Activated T-cell treated with anti-CD3 and anti-CD28 coated beads, Interleukin-2, amount 50 U/mL, for 4 hours (primary cell): ENCODE data around the gene PADI6. TPM values are rescaled to one million over a fixed set of nuclear protein-coding genes. Genes with fewer than 3 reads are reported as not detected.

ENCODE experiments used
- ATAC-seq, 2 donors: fragments of 200-7000 bp; cut with Tn5 transposase; one replicate each; pipeline ENCODE4 v1.10.0; 2021
- DNase-seq: peaks from one replicate; pipeline ENCODE4 v3.0.0-alpha.2; 2020
- H3K27me3 Mint-ChIP-seq: one replicate; pipeline ENCODE4 v1.8.0; 2021; ENCODE audit warnings: low read depth, mixed read lengths
- H3K36me3 Mint-ChIP-seq: one replicate; pipeline ENCODE4 v1.8.0; 2022; ENCODE audit warnings: mixed read lengths; ENCODE audit not compliant: insufficient read depth
- H3K4me1 Mint-ChIP-seq: one replicate; pipeline ENCODE4 v1.8.0; 2021; ENCODE audit warnings: low read depth, mixed read lengths
- H3K4me3 Mint-ChIP-seq: one replicate; pipeline ENCODE4 v1.8.0; 2021; ENCODE audit warnings: mild to moderate bottlenecking, moderate library complexity, mixed read lengths
- H3K9me3 Mint-ChIP-seq: one replicate; pipeline ENCODE4 v1.8.0; 2021; ENCODE audit warnings: mixed read lengths
- total RNA-seq, 3 donors: library from RNA; stranded (reverse); gene quantifications; one replicate each; pipeline ENCODE4 v1.2.1, GENCODE V29; 2021

PADI6 gene
- total RNA-seq, 3 donors from 2014 or later = not detected

DNA sequence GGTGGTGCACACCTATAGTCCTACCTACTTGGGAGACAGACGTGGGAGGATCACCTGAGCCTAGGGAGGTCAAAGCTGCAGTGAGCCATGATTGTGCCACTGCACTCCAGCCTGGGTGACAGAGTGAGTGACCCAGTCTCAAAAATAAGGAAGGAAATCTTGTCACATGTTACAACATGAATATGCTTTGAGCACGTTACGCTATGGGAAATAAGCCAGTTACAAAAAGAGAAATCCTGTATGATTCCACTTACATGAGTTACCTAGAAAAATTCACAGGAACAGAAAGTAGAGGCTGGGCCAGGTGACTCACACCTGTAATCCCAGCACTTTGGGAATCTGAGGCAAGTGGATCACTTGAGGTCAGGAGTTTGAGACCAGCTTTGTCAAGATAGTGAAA, 6.7 kb upstream of the PADI6 start:
- ATAC-seq (no peak), DNase-seq (no peak)
- Mint-ChIP-seq H3K4me1 (no peaks in the 10 kb centered on the region), H3K9me3 (no peaks in the 10 kb centered on the region), H3K27me3 (peaks cover 15% of the 10 kb centered on the region), H3K36me3 (no peaks in the 10 kb centered on the region), H3K4me3 (no peak overlapping the region)

DNA sequence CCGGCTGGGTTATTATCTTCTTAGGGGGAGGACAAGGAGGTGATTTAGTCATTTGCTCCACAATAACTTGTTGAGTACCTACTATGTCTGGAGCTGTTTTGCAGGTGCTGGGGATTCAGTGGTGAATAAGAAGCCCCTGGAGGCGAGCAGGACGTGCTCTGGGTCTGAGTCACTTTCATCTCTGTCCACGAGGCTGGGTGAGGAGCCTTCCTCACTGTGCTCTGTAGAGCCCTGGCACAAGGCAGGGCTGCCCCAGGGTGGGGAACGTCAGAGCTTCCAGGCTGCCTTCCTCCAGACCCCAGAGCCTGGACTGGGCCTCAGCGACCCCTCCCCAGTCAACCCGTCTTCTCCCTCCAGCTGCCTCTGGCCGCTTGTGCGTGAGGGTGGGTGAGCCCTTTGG, 2.5 kb upstream of the PADI6 start:
- no peaks in the 10 kb centered on the region for H3K4me1 Mint-ChIP-seq
- H3K27me3 Mint-ChIP-seq = peaks cover 8% of the 10 kb centered on the region
- H3K9me3 Mint-ChIP-seq = no peaks in the 10 kb centered on the region
- DNase-seq (no peak), ATAC-seq (no peak)
- H3K36me3 Mint-ChIP-seq = no peaks in the 10 kb centered on the region
- no peak overlapping the region for H3K4me3 Mint-ChIP-seq

DNA sequence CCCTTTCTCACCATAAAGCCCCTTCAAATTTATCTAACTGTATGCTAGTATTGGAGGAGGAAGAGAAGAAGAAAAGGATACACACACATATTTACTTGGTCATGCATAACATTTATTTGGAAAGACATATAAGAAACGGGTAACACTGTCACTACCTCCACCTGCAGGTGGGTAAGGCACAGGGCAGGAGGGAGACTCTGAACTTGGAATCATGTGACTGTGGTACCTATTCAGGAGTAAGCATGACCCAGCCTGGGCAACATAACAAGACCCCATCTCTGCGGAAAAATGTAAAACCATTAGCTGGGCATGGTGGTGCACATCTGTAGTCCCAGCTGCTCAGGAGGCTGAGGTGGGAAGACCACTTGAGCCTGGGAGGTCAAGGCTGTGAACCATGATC, 1.4 kb upstream of the PADI6 start:
- Mint-ChIP-seq H3K9me3 (no peaks in the 10 kb centered on the region), H3K4me3 (no peak overlapping the region), H3K27me3 (peaks cover 2% of the 10 kb centered on the region), H3K4me1 (no peaks in the 10 kb centered on the region), H3K36me3 (no peaks in the 10 kb centered on the region)
- DNase-seq (no peak), ATAC-seq (no peak)

DNA sequence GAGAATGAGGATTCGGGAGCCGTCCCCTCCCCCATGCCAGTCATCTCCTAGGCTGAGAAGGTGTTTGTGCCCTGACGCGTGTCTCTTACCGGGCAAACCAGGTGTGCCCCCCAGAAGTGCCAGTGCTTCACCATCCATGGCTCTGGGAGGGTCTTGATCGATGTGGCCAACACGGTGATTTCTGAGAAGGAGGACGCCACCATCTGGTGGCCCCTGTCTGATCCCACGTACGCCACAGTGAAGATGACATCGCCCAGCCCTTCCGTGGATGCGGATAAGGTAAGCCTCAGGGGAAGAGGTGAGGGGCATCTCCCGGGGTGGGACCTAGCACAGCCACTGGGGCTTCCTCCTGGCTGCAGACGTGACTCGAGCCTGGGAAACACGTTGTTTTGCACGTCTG, 959 bp downstream of the PADI6 start:
- H3K4me1 Mint-ChIP-seq = no peaks in the 10 kb centered on the region
- no peak overlapping the region for H3K4me3 Mint-ChIP-seq
- H3K9me3 Mint-ChIP-seq = no peaks in the 10 kb centered on the region
- ATAC-seq (no peak), DNase-seq (no peak)
- H3K36me3 Mint-ChIP-seq = no peaks in the 10 kb centered on the region
- peaks cover 2% of the 10 kb centered on the region for H3K27me3 Mint-ChIP-seq

DNA sequence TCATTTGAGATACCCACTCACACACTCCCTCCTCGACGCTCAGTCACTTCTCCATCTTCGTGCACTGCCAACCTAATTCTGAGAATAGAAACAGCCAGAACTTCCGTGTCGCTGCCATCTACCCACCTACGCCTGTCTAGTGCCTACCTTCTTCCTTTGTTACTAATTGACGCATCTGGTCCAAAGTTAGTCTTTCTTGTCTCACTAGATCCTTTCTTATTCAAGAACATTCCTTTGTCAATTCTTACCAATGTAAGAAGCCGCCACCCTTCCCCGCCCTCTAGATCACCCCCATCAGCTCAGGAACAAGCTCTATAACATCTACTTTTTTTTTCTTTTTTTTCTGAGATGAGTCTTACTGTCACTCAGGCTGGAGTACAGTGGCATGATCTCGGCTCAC, 3.7 kb downstream of the PADI6 start:
- Mint-ChIP-seq H3K4me1 (no peaks in the 10 kb centered on the region), H3K9me3 (no peaks in the 10 kb centered on the region), H3K27me3 (peaks cover 6% of the 10 kb centered on the region), H3K36me3 (no peaks in the 10 kb centered on the region), H3K4me3 (no peak overlapping the region)
- ATAC-seq = no peak
- no peak for DNase-seq

DNA sequence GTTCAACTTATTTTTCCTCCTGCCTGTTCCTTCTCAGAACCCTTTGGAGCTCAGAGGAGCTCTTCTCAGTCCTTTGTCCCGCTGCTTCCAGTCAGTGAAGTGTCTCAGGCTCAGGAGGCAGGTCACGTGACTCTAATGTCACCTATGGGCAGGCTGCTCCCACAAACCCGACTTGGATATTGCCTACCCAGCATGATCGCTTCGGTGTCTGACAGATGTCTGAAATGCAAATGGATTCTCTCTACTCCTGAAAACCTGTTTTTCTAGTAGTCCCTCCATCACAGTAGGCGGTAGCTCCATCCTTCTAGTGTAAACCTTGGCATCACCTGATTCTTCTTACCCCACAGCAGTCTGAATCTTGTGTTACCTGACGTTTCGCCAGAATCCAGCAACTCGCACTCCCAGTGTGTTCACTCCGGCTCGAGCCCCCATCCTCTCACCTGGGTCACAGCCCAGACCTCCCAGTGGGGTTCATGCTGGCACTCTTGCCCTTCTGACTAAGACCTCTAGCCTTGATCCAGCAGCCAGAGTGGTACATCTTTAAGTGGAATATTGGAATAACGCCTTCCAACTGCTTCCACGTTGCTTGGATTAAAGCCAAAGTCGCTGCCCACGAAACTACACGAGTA, 5.4 kb downstream of the PADI6 start:
- ATAC-seq (no peak), DNase-seq (no peak)
- no peaks in the 10 kb centered on the region for H3K9me3 Mint-ChIP-seq
- no peaks in the 10 kb centered on the region for H3K4me1 Mint-ChIP-seq
- peaks cover 14% of the 10 kb centered on the region for H3K27me3 Mint-ChIP-seq
- H3K4me3 Mint-ChIP-seq = no peak overlapping the region
- H3K36me3 Mint-ChIP-seq = no peaks in the 10 kb centered on the region

DNA sequence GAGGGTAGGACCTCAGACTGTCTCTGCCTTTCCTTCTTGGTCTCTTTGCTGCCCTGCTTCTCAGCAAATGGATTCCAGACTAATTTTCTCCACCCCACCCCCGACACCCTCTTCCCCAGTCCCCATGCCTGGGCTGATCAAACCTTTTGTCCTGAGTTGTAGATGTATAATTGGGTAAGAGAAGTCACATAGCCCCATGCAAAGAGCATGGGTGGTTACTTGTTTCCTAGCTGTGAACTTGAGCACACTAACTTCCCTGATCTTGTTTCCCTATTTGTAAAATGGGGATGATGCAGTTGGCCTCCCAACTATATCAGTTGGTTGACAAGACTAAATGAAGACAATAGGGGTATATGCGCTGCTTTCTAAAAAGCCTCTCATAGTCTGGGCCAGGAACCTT, 9.2 kb downstream of the PADI6 start:
- DNase-seq = no peak
- no peaks in the 10 kb centered on the region for H3K4me1 Mint-ChIP-seq
- no peak overlapping the region for H3K4me3 Mint-ChIP-seq
- no peaks in the 10 kb centered on the region for H3K36me3 Mint-ChIP-seq
- no peak for ATAC-seq
- no peaks in the 10 kb centered on the region for H3K9me3 Mint-ChIP-seq
- peaks cover 14% of the 10 kb centered on the region for H3K27me3 Mint-ChIP-seq

DNA sequence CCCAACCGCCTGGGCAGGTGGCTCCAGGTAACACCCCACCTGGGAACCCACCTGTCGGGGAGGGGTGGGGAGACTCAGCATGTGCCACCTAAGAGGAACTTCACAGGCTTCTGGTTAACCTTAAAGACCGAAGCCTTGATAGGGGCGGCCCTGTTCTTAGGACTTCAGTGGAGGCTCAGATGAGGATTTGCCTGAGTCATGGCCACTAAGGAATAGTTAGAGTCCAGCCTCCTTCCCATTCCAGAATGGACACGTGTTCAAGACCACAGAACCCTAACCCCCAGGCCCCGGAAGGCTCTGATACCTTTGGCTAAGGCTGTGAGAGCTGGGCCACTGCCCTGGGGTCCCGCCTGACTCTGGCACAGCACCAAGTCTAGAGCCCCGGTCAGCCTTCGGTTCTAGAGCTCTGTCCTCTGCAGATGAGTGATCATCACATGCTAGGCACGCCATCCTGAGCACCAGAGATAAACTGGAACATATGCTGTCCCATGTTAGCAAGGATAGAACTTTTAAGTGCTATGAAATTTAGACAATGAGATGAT, 20.3 kb downstream of the PADI6 start:
- H3K9me3 Mint-ChIP-seq = no peaks in the 10 kb centered on the region
- ATAC-seq (no peak), DNase-seq (no peak)
- H3K4me1 Mint-ChIP-seq = peaks cover 3% of the 10 kb centered on the region
- no peaks in the 10 kb centered on the region for H3K36me3 Mint-ChIP-seq
- H3K27me3 Mint-ChIP-seq = peaks cover 3% of the 10 kb centered on the region
- H3K4me3 Mint-ChIP-seq = no peak overlapping the region

DNA sequence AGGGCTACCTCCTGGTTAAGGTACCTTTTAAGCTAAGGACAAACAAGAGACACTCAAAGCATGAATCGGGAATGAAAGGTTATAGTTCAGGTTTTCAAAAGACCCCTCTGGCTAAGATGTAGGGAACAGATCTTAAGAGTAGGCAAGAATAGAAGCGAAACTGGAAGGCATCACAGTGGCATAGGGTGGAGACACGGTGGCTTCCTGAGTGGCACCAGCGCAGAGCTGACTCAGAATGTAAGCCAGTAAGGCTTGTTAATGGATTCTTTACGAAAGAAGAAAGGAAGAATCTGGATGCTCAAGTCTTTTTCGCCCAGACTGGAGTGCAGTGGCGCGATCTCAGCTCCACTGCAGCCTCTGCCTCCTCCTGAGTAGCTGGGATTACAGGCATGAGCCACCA, 21.2 kb downstream of the PADI6 start:
- Mint-ChIP-seq H3K4me1 (peaks cover 3% of the 10 kb centered on the region), H3K27me3 (peaks cover 3% of the 10 kb centered on the region), H3K9me3 (no peaks in the 10 kb centered on the region), H3K36me3 (no peaks in the 10 kb centered on the region), H3K4me3 (no peak overlapping the region)
- ATAC-seq (no peak), DNase-seq (no peak)

DNA sequence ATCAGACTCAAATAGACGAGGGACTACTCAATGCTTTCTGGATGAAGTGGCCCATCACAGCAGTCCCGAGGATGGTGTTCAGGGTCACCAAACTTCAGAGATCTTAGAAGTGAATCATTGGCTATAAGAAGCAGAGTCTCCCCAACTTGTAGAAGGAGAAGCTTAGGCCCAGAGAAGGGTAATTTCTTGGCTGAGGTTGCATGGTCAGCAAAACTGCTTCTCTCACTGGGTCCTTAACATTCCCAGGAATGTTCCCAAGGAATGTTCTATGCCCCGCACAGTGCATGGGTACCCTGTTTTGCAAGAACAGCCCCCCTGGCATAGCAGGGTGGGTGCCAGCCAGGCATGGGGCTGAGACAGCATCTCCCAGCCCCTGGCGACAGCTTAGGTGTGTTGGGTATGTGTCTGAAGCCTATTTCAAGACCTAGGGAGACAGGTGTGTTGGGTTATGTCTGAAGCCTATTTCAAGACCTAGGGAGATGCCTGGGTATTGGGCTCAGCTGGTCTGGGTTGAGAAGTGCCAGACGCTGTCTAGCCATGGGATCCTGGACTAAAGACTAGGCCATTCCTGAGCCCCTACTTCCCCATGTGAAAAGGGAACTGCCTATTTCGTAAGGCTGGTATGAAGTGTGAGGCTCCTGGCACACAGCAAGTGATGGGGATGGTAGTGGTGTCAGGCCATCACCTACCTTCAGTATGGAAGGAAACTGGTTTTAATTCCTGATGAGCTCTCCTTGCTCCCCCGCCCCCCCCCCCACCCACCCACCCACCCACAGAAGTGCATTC, 26.1 kb downstream of the PADI6 start:
- H3K36me3 Mint-ChIP-seq = no peaks in the 10 kb centered on the region
- ATAC-seq (no peak), DNase-seq (no peak)
- peaks cover under 1% of the 10 kb centered on the region for H3K4me1 Mint-ChIP-seq
- no peaks in the 10 kb centered on the region for H3K27me3 Mint-ChIP-seq
- no peak overlapping the region for H3K4me3 Mint-ChIP-seq
- no peaks in the 10 kb centered on the region for H3K9me3 Mint-ChIP-seq

DNA sequence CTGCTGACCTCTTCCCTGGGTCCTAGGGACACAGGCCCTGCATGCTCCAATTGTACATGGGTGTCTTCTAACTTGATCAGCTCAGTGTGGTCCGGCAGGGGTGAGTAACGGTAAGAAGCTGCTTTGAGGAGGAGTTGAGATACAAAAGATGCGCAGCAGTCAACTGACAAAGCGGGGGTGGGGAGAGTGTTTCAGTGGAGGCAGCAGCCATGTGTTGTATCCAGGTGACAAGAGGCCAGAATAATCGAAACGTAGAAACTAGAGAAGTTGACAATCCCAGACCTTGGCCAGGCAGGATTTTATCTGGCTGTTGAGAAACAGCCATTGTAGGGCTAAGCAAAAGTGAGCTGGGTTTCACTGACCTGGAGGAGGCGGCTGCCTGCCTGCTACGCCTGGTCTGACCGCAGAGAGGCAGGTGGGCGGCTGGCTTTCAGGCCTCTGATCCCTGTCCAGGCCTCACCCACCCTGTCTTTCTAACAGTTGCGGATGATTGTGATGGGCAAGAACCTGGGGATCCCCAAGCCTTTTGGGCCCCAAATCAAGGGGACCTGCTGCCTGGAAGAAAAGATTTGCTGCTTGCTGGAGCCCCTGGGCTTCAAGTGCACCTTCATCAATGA, 28.8 kb downstream of the PADI6 start:
- DNase-seq (no peak), ATAC-seq (no peak)
- Mint-ChIP-seq H3K9me3 (no peaks in the 10 kb centered on the region), H3K36me3 (no peaks in the 10 kb centered on the region), H3K4me1 (no peaks in the 10 kb centered on the region), H3K4me3 (no peak overlapping the region), H3K27me3 (no peaks in the 10 kb centered on the region)

DNA sequence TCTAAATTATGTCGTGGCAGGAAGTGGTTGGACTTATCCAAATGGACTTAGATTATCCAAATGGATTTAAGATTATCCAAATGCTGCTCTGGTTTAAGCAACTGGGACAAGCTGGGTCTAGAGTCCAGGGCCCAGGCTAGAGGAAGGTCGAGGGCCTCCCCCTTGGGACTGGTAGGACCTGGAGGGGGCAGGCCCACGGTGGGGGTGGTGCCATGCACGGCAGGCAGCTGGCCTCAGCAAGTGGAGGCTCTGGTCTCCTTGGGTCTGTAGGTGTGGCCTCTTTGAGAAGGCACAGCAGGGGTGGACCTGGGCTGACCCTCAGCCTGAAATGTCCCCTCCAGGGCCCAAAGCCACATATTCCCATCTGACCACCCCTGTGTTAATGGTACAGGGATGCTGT, 29.8 kb downstream of the PADI6 start:
- Mint-ChIP-seq H3K4me3 (no peak overlapping the region), H3K27me3 (no peaks in the 10 kb centered on the region), H3K4me1 (peaks cover 2% of the 10 kb centered on the region), H3K36me3 (peaks cover 2% of the 10 kb centered on the region), H3K9me3 (no peaks in the 10 kb centered on the region)
- ATAC-seq (no peak), DNase-seq (no peak)

DNA sequence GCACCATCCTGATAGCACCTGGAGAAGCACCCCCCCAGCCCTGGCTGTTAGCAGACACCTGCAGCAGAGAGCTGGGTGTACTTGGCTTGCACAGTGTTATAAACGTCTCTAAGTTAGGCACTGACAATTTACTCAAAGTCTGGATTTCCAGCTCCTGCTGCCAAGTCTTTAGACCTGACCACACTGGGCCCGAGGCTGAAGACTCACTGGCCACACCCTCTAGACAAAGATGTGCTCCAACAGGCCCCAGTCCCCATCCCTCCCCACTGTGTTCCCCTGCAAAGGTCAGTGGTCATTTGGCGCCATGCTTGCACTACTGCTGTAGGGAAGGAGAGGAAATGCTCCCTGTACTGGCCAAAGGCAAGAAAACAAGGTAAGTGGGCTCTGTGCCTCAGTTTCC, 31.1 kb downstream of the PADI6 start:
- Mint-ChIP-seq H3K9me3 (no peaks in the 10 kb centered on the region), H3K27me3 (no peaks in the 10 kb centered on the region), H3K4me1 (peaks cover 2% of the 10 kb centered on the region), H3K36me3 (peaks cover 12% of the 10 kb centered on the region), H3K4me3 (no peak overlapping the region)
- no peak for DNase-seq
- no peak for ATAC-seq

DNA sequence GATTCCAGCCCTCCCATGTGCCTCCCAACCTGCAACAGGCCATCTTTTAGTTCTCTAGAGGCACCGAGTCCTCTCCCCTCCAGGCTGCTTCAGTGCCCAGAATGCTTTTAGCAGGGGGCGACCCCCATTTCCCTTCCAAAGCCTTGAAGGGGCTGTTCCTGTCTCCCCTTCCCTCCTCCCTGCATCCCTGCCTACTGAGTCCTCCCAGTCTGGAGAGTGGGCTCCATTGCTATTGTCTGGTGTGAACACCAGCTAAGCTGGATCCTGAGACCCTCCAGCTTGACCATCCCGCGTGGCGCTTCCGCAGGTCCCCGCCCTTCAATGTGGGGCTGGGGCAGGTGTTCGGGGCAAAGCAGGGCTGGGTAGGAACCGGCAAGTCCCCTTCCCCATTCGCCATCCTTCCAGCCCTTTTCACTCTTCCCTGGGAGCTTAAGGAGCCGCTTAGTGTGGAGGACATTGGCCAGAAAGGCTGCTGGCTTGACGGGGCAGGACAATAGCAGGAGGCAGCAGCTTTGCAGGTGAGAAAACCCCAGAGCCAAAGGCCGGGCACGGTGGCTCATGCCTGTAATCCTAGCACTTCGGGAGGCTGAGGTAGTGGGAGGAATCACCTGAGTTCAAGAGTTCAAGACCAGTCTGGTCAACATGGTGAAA, 32.2 kb downstream of the PADI6 start:
- Mint-ChIP-seq H3K9me3 (no peaks in the 10 kb centered on the region), H3K4me3 (no peak overlapping the region)
- ATAC-seq = no peak

More for the DNA sequence above, 32.2 kb downstream of the PADI6 start:
- H3K36me3 Mint-ChIP-seq = peaks cover 20% of the 10 kb centered on the region
- DNase-seq = no peak
- H3K4me1 Mint-ChIP-seq = peaks cover 2% of the 10 kb centered on the region
- no peaks in the 10 kb centered on the region for H3K27me3 Mint-ChIP-seq
